Neural progenitor cell (in vitro differentiated cells): ENCODE measurements around the gene SPDYE18.
"Not testable (repeated sequence)": the region's sequence is repeated elsewhere in the genome, so short reads cannot be mapped to it uniquely, and the experiment has no call there.

Experiments used
- CTCF ChIP-seq: fragments of 200-600 bp; sonication (generic); IDR thresholded peaks from 2 replicates; pipeline ENCODE4 v1.5.1; 2017; ENCODE audit warnings: antibody characterized with exemption, mild to moderate bottlenecking
- EZH2 ChIP-seq: fragments of 200-600 bp; sonication (generic); IDR thresholded peaks from 2 replicates; pipeline ENCODE4 v1.6.1; 2017; ENCODE audit warnings: antibody characterized with exemption, mild to moderate bottlenecking, moderate library complexity
- EZH2phosphoT487 ChIP-seq: fragments of 200-600 bp; sonication (generic); IDR thresholded peaks from 2 replicates; pipeline ENCODE4 v1.6.1; 2017; ENCODE audit warnings: antibody characterized with exemption

- TF ChIP-seq CTCF, EZH2, EZH2phosphoT487: not testable (repeated sequence)
Observed at GRCh38 chr7:77065869-77066268, 3.5 kb upstream of the SPDYE18 start.
